Type B pancreatic cell (in vitro differentiated cells): ENCODE data around the gene PLAA. TPM values are rescaled to one million over a fixed set of nuclear protein-coding genes. Genes with fewer than 3 reads are reported as not detected.

Experiments
- DNase-seq: peaks from one replicate; pipeline ENCODE4 v3.0.0; 2021; ENCODE audit warnings: mixed read lengths; ENCODE audit not compliant: unreplicated experiment; ENCODE audit errors: extremely low spot score
- H3K27ac Mint-ChIP-seq: 2 replicates; pipeline ENCODE4 v1.8.0; 2021; ENCODE audit warnings: mild to moderate bottlenecking, mixed read lengths
- H3K27me3 Mint-ChIP-seq: 2 replicates; pipeline ENCODE4 v1.8.0; 2021; ENCODE audit warnings: mixed read lengths
- H3K36me3 Mint-ChIP-seq: 2 replicates; pipeline ENCODE4 v1.8.0; 2021; ENCODE audit warnings: mixed read lengths
- H3K4me1 Mint-ChIP-seq: one replicate; pipeline ENCODE4 v1.8.0; 2021; ENCODE audit warnings: mixed read lengths; ENCODE audit not compliant: unreplicated experiment
- H3K4me3 Mint-ChIP-seq: 2 replicates; pipeline ENCODE4 v1.8.0; 2021; ENCODE audit warnings: mild to moderate bottlenecking, mixed read lengths
- H3K9me3 Mint-ChIP-seq: 2 replicates; pipeline ENCODE4 v1.8.0; 2021; ENCODE audit warnings: mixed read lengths
- CTCF ChIP-seq: fragments of 200-600 bp; sonication (generic); conservative IDR thresholded peaks from 2 replicates; pipeline ENCODE4 v1.5.0; 2021; ENCODE audit warnings: antibody characterized with exemption, mild to moderate bottlenecking
- total RNA-seq: library from RNA; stranded (reverse); gene quantifications from 2 replicates; pipeline ENCODE4 v1.2.1, GENCODE V29; 2021; ENCODE audit warnings: low replicate concordance

PLAA gene
- total RNA-seq, 1 donor from 2014 or later, result 32.5 TPM

GRCh38 chr9:26925609-26926008, 21.4 kb downstream of the PLAA start:
- Mint-ChIP-seq H3K36me3 (peaks cover 39% of the 10 kb centered on the region), H3K4me3 (no peak overlapping the region), H3K9me3 (no peaks in the 10 kb centered on the region), H3K4me1 (no peaks in the 10 kb centered on the region), H3K27me3 (no peaks in the 10 kb centered on the region), H3K27ac (no peak overlapping the region)
- no peak for DNase-seq
- no peak for TF ChIP-seq CTCF

GRCh38 chr9:26919698-26920097, 27.3 kb downstream of the PLAA start:
- Mint-ChIP-seq H3K36me3 (peaks cover 51% of the 10 kb centered on the region), H3K9me3 (no peaks in the 10 kb centered on the region), H3K27me3 (no peaks in the 10 kb centered on the region), H3K27ac (no peak overlapping the region), H3K4me1 (no peaks in the 10 kb centered on the region), H3K4me3 (no peak overlapping the region)
- DNase-seq, result no peak
- TF ChIP-seq CTCF, result no peak

- H3K4me3 Mint-ChIP-seq, result no peak overlapping the region
- no peaks in the 10 kb centered on the region for H3K9me3 Mint-ChIP-seq
- H3K27ac Mint-ChIP-seq, result no peak overlapping the region
- H3K27me3 Mint-ChIP-seq, result no peaks in the 10 kb centered on the region
- H3K4me1 Mint-ChIP-seq, result no peaks in the 10 kb centered on the region
- DNase-seq, result no peak
- TF ChIP-seq CTCF, result no peak
- peaks cover 35% of the 10 kb centered on the region for H3K36me3 Mint-ChIP-seq
Measured at GRCh38 chr9:26913138-26913668, 33.8 kb downstream of the PLAA start.

GRCh38 chr9:26904671-26905070, 42.4 kb downstream of the PLAA start:
- no peak for TF ChIP-seq CTCF
- Mint-ChIP-seq H3K36me3 (peaks cover 19% of the 10 kb centered on the region), H3K4me3 (no peak overlapping the region), H3K4me1 (no peaks in the 10 kb centered on the region), H3K9me3 (no peaks in the 10 kb centered on the region), H3K27ac (no peak overlapping the region), H3K27me3 (no peaks in the 10 kb centered on the region)
- DNase-seq, result no peak

GRCh38 chr9:26904070-26904469, 43.0 kb downstream of the PLAA start:
- Mint-ChIP-seq H3K4me3 (no peak overlapping the region), H3K4me1 (no peaks in the 10 kb centered on the region), H3K27me3 (no peaks in the 10 kb centered on the region), H3K27ac (no peak overlapping the region), H3K36me3 (peaks cover 14% of the 10 kb centered on the region), H3K9me3 (no peaks in the 10 kb centered on the region)
- no peak for TF ChIP-seq CTCF
- no peak for DNase-seq
